ENCODE results near the gene OVOL2.

Gene OVOL2

GRCh38 chr20:17993546-17993945 is 64.2 kb downstream of the OVOL2 start:
- Mint-ChIP-seq H3K9me3 (no peaks in the 10 kb centered on the region), H3K27ac (peak overlapping the region; percentile 44), H3K4me3 (no peak overlapping the region), H3K27me3 (peaks cover 5% of the 10 kb centered on the region), H3K36me3 (ENCODE audit: low read depth) (peaks cover 31% of the 10 kb centered on the region), H3K4me1 (ENCODE audit: low read depth) (peaks cover 26% of the 10 kb centered on the region)
- DNase-seq, result no peak

- Mint-ChIP-seq H3K9me3 (no peaks in the 10 kb centered on the region), H3K36me3 (ENCODE audit: low read depth) (peaks cover 37% of the 10 kb centered on the region), H3K4me1 (ENCODE audit: low read depth) (peaks cover 27% of the 10 kb centered on the region), H3K4me3 (peak overlapping the region; percentile 38), H3K27ac (peak overlapping the region; percentile 89), H3K27me3 (peaks cover 5% of the 10 kb centered on the region)
- DNase-seq, result no peak
Observed at GRCh38 chr20:17992847-17993513, 64.7 kb downstream of the OVOL2 start.

DNA sequence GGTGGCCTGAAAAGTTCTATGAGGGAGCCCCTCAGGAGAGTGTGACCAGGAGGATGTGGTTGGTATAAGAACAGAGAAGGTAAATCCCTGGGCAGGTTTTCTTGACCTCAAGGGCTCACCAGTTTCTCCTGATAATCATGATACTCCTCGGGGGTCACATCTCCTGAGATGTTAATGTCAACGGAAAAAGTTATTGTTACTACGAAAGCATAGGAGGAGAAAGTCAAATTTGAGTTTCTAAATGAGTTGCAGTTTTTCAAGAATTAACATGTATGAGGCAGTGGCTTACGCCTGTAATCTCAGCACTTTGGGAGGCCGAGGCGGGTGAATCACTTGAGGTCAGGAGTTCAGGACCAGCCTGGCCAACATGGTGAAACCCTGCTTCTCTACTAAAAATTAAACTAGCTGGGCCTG is 65.5 kb downstream of the OVOL2 start:
- Mint-ChIP-seq H3K4me3 (peak overlapping the region; percentile 39), H3K4me1 (ENCODE audit: low read depth) (peaks cover 33% of the 10 kb centered on the region), H3K9me3 (no peaks in the 10 kb centered on the region), H3K36me3 (ENCODE audit: low read depth) (peaks cover 44% of the 10 kb centered on the region), H3K27me3 (peaks cover under 1% of the 10 kb centered on the region), H3K27ac (peak overlapping the region; percentile 92)
- DNase-seq, result peak; percentile 54

DNA sequence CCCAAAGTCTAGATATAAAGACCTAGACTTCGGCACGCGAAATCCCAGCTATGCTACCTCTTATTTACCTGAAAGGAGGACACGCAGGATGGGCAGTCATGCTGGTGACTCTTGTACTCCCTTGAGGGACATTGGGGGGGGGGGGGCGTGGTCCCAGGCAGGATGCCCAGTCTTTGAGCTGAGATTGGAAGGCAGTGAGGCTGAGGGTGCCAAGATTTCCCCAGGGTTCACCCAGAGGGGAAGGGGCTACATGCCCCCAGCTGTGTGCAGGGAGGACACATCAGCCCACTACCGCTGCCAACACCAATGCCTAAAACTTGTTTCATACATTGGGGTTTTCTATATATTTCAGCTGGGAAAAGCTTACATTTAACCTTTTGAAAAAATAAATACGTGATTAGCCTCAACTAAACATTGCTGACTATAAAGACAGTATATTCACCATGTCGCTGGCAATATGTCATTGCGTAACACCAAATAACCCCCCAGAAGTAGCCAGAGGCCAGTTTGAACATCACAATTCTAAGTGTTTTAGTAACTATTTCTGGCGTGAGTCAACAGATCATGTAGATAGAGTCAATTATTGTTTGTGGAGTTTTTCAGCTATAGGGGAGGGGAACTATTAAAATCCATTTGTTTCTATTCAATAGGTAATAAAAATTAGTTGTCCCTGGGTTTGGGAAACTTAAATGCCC is 67.3 kb downstream of the OVOL2 start:
- Mint-ChIP-seq H3K36me3 (ENCODE audit: low read depth) (peaks cover 56% of the 10 kb centered on the region), H3K27me3 (no peaks in the 10 kb centered on the region), H3K9me3 (no peaks in the 10 kb centered on the region), H3K27ac (no peak overlapping the region), H3K4me1 (ENCODE audit: low read depth) (peaks cover 29% of the 10 kb centered on the region), H3K4me3 (no peak overlapping the region)
- no peak for DNase-seq

GRCh38 chr20:17987988-17988387 is 69.7 kb downstream of the OVOL2 start:
- peaks cover 72% of the 10 kb centered on the region for H3K36me3 Mint-ChIP-seq (ENCODE audit: low read depth)
- H3K27me3 Mint-ChIP-seq, result no peaks in the 10 kb centered on the region
- no peak overlapping the region for H3K4me3 Mint-ChIP-seq
- H3K9me3 Mint-ChIP-seq, result no peaks in the 10 kb centered on the region
- peaks cover 23% of the 10 kb centered on the region for H3K4me1 Mint-ChIP-seq (ENCODE audit: low read depth)
- no peak for DNase-seq
- H3K27ac Mint-ChIP-seq, result no peak overlapping the region

DNA sequence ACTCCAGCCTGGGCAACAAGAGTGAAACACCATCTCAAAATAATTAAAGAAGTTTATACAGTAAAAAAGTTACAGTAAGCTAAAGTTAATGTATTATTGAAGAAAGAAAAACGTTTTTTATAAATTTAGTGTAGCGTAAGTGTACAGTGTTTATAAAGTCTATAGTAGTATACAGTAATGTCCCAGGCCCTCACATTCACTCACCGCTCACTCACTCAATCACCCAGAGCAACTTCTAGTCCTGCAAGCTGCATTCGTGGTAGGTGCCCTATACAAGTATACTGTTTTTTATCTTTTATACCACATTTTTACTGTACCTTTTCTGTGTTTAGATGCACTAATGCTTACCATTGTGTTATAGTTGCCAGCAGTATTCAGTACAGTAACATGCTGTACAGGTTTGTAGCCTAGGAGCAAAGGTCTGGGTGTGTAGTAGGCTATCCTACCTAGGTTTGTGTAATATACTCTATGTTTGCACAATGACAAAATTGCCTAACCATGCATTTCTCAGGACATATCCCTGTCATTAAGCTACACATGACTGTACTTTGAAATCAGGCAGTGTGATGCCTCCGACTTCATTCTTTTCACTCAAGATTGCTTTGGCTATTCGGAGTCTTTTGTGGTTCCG is 72.2 kb downstream of the OVOL2 start:
- no peaks in the 10 kb centered on the region for H3K9me3 Mint-ChIP-seq
- peaks cover 12% of the 10 kb centered on the region for H3K4me1 Mint-ChIP-seq (ENCODE audit: low read depth)
- no peaks in the 10 kb centered on the region for H3K27me3 Mint-ChIP-seq
- peaks cover 75% of the 10 kb centered on the region for H3K36me3 Mint-ChIP-seq (ENCODE audit: low read depth)
- H3K4me3 Mint-ChIP-seq, result no peak overlapping the region
- no peak overlapping the region for H3K27ac Mint-ChIP-seq
- no peak for DNase-seq

DNA sequence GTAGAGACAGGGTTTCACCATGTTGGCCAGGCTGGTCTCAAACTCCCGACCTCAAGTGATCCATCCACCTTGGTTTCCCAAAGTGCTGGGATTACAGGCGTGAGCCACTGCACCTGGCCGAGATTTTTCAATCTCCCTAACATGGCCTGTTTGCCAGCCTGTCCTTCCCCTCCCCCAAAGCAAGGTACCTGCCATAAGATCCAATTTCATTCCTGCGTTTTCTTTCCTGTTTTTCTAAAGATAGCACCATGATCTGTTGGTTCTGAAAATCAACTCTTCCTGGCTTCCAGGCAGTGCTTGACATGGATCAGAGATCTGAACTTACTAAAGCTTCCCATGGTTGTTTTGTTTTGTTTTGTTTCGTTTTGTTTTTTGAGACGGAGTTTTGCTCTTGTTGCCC is 81.4 kb downstream of the OVOL2 start:
- Mint-ChIP-seq H3K4me1 (ENCODE audit: low read depth) (peaks cover 32% of the 10 kb centered on the region), H3K27ac (no peak overlapping the region), H3K27me3 (no peaks in the 10 kb centered on the region), H3K36me3 (ENCODE audit: low read depth) (peaks cover 79% of the 10 kb centered on the region), H3K9me3 (no peaks in the 10 kb centered on the region), H3K4me3 (no peak overlapping the region)
- no peak for DNase-seq
